GM10266 (cell line): ENCODE measurements around the gene RAET1G.
"Not testable (repeated sequence)": the region's sequence is repeated elsewhere in the genome, so short reads cannot be mapped to it uniquely, and the experiment has no call there.

Source experiments
- DNase-seq: peaks from one replicate; pipeline ENCODE4 v3.0.0; 2012; ENCODE audit errors: extremely low spot score
- TF ChIP-seq, protein P1 (sequence below): IDR thresholded peaks from 2 replicates; pipeline ENCODE4 v1.5.1; 2012; ENCODE audit warnings: mild to moderate bottlenecking, low read depth; ENCODE audit not compliant: control insufficient read depth, insufficient read depth; ENCODE audit errors: missing control alignments

The RAET1G gene, protein sequence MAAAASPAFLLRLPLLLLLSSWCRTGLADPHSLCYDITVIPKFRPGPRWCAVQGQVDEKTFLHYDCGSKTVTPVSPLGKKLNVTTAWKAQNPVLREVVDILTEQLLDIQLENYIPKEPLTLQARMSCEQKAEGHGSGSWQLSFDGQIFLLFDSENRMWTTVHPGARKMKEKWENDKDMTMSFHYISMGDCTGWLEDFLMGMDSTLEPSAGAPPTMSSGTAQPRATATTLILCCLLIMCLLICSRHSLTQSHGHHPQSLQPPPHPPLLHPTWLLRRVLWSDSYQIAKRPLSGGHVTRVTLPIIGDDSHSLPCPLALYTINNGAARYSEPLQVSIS

DNA sequence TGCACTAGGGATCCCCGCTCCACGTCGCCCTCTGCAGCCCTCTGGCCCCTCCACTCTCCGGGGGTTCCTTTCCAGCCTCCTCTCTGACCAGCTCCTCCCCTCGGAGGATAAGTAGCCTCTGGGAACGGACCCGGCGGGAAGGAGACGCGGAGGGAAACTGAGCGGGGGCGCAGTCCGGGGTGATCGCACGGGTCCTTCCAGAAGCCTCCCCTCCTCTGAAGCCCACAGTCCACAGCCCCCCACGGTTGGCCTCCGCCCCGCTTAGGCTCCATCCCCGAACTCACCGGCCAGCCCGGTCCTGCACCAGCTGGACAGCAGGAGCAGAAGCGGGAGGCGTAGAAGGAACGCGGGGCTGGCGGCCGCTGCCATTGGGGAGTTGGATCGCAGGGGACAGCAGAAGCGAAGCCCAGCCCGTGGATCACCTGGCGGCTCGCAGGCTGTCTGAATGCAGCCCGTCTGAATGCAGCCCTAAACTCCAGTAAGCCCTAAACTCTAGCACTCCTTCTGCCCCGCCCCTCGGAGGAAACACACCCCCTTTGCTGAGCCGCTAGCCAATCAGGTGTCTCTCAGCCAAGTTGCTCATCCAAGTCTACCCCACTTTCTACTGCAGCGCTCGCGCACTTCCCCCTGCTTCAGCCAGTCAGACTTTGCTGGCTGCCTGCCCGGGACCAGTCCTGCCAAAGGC lies at the start of gene RAET1G:
TSS of gene RAET1G (minus strand) at position 480 of the 685 bp plus-strand sequence. CDS start at position 369, 111 bp downstream.
- TF ChIP-seq, protein P1, sequence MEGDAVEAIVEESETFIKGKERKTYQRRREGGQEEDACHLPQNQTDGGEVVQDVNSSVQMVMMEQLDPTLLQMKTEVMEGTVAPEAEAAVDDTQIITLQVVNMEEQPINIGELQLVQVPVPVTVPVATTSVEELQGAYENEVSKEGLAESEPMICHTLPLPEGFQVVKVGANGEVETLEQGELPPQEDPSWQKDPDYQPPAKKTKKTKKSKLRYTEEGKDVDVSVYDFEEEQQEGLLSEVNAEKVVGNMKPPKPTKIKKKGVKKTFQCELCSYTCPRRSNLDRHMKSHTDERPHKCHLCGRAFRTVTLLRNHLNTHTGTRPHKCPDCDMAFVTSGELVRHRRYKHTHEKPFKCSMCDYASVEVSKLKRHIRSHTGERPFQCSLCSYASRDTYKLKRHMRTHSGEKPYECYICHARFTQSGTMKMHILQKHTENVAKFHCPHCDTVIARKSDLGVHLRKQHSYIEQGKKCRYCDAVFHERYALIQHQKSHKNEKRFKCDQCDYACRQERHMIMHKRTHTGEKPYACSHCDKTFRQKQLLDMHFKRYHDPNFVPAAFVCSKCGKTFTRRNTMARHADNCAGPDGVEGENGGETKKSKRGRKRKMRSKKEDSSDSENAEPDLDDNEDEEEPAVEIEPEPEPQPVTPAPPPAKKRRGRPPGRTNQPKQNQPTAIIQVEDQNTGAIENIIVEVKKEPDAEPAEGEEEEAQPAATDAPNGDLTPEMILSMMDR: no peak
- DNase-seq: peak; percentile 62

DNA sequence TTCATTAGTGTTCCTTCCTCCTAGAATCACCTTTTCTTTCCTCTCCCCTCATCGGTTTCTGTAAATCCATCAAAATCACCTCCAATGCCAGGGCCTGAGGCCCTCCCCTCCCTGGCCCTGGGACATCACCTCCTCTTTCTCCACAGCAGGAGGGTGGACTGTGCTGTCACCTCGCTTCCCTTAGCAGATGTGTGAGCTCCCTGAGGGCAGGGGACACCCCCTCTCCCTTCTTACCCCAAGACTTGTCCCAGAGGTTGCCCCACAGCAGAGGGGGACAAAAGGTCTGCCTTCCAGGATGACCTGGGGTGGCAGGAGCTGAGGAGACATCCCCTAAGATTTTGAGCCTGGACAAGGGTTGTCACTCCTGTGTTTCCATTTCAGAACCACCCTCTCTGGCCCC lies 46.7 kb upstream of the RAET1G start:
- TF ChIP-seq, protein P1: no peak
- no peak for DNase-seq

DNA sequence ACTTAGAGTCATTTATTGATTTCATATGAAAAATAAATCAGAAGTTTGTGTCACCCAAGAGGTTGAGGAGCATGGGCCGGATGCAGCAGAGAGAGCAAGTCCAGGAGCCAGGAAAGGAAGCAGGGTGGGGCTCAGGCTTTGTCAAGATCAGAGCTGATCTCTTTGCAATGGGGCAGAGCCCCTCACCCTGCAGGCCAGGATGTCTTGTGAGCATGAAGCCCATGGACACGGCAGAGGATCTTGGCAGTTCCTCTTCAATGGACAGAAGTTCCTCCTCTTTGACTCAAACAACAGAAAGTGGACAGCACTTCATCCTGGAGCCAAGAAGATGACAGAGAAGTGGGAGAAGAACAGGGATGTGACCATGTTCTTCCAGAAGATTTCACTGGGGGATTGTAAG lies 46.0 kb upstream of the RAET1G start:
- DNase-seq: not testable (repeated sequence)

DNA sequence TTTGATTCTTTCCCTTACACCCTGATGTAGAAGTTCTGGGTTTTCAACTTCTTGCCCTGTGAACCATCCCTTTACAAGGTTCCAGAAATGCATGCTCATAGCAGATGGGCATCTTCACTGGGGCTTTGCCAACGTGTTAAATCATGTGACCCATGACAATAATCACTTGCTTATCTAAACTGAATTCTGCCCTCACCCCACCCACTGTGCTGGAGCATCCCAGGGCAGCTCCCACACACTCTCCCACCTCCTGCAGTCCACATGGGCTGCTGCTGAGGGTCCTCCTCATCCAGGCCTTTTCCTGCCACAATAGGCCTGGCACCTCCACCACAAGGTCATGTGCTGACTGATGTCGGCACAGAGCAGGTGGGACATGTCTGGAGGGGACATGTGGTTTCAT lies 45.1 kb upstream of the RAET1G start:
- not testable (repeated sequence) for DNase-seq

DNA sequence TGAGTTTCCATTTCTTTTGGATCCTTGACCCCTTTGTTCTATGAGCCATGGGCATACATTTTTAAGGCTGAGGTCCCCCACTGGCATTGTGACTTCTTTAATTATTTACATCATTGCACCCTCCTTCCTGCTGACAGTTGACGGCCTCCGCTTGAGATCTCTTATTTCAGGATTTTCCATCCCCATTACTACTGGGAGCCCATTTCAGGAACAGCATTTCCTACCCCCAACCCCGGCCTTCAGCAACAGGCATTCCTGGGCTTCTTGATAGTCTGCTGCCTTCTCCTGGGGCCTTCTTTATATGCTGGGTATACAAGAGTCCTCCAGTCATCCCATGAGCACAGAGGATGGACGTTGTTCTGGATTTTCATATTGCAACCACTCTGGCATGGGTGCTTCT lies 44.7 kb upstream of the RAET1G start:
- DNase-seq: no peak
- TF ChIP-seq, protein P1: no peak

DNA sequence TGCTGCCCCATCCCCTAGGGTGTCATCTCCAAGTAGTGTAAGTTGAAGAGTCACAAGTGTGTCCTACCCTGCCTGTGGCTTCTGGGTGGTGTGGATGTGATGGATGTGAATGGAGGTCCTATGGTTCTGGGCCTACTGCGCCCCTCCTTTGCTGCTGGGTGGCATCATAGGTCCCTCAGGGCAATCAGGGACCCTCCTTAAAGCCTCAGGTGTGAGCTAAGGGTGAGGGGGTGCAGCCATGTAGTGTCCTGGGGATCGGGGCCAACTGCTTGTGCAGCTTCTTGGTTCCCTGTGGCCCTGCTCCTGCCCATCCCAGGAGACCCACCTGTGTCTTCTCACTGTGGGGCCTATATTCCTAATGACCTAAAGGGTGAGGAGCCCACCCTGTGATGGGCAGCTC lies 43.4 kb upstream of the RAET1G start:
- DNase-seq: not testable (repeated sequence)

DNA sequence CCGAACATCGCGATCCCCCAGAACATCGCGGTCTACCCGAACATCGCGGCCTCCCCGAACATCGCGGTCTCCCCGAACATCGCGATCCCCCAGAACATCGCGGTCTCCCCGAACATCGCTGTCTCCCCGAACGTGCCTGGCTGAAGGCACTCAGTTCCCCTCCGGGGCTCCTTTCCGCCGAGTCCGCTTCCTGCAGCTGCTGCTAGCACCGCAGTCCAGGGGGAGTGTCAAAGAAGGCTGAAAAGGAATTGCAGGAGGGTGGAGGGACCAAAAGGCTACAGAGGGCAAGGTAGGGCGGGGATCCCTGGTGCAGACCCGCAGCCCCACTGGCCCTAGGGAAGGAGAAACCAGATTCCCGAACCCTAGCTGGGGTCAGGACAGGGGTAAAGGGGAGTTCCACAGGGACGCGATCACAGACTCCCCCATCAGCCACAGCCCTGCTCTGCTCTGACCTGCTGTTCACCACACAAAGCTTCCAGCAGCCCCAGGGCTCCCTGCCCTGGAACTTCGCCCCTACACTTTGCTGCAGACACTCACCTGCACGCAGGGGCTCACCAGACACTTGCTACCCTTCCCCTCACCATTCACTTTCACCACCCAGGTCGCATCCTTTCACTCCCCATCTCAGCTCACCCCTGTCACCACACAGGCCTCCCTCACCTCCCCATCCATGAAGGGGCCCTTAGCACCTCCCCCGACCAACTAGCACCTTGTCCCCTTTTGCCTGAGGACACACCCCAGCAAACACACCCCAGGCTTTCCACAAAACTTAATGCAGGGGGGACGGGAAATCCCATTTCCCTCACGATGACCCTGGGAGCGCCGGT lies 42.5 kb upstream of the RAET1G start:
- no peak for DNase-seq
- TF ChIP-seq, protein P1: no peak

DNA sequence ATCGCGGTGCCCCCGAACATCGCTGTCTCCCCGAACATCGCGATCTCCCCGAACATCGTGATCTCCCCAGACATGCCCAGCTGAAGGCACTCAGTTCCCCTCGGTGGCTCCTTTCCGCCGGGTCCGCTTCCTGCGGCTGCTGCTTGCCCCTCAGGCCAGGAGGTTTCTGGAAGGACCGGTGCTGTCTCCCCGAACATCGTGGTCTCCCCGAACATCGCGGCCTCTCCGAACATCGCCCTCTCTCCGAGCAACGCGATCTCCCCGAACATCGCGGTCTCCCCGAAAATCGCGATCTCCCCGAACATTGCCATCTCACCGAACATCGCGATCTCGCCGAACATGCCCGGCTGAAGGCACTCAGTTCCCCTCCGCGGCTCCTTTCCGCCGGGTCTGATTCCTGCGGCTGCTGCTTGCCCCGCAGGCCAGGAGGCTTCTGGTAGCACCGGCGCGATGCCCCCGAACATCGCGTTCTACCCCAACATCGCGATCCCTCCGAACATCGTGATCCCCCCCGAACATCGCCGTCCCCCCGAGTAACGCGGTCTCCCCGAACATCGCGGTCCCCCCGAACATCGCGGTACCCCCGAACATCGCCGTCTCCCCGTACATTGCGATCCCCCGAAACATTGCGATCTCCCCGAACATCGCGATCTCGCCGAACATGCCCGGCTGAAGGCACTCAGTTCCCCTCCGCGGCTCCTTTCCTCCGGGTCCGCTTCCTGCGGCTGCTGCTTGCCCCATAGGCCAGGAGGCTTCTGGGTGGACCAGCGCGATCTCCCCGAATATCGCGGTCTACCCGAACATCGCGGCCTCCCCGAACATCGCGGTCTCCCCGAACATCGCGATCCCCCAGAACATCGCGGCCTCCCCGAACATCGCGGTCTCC lies 41.6 kb upstream of the RAET1G start:
- TF ChIP-seq, protein P1: no peak
- no peak for DNase-seq
